OCI-LY3 (cell line): ENCODE measurements around the gene HMBS.

ENCODE experiments used
- CTCF ChIP-seq: fragments of 200-600, 300-600 bp; sonication (generic); IDR thresholded peaks from 2 replicates; pipeline ENCODE4 v1.5.1; 2014; ENCODE audit warnings: antibody characterized with exemption, low read length, low read depth
- EZH2phosphoT487 ChIP-seq: fragments of 200-600 bp; shearing (Covaris generic); IDR thresholded peaks from 2 replicates; pipeline ENCODE4 v1.6.1; 2018; ENCODE audit warnings: antibody characterized with exemption, mixed run types, low read depth

DNA sequence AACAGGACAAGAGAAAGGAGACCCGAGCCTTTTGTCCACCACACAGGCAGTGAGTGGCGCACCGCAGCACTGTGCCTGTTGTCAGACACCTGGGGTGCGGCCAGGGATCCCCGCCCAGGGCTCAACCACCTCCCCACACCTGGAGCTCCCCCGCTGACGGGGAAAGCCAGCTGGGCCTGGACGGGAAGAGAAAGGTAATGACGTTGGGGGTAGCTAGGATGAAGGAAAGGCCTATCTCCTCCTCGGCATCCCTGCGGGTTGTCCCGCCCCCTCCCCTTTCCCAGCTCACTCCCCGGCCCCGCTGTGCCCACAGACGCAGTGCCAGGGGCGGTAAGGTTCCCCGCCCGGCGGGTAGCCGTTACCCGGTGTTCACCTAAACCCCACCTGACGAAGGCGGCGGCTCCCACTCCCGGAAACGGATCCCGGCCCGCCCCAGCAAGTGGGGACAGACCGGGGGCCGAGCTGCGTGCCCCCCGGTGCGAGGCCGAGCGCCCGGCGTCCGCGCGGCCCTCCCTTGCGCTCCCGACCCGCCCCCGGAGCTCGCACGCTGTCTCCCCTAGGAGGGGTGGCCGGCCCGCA lies 28.2 kb upstream of the HMBS start:
- no peak for TF ChIP-seq EZH2phosphoT487
- TF ChIP-seq CTCF, result no peak
